Stimulated activated CD8-positive, alpha-beta memory T cell treated with anti-CD3 and anti-CD28 coated beads, Interleukin-4, amount 100 ng/mL, for 48 hours (primary cell): ENCODE measurements around the gene SNX10.

Experiments used
- DNase-seq: peaks from one replicate; pipeline ENCODE4 v3.0.0-alpha.2; 2020

SNX10 gene

DNA sequence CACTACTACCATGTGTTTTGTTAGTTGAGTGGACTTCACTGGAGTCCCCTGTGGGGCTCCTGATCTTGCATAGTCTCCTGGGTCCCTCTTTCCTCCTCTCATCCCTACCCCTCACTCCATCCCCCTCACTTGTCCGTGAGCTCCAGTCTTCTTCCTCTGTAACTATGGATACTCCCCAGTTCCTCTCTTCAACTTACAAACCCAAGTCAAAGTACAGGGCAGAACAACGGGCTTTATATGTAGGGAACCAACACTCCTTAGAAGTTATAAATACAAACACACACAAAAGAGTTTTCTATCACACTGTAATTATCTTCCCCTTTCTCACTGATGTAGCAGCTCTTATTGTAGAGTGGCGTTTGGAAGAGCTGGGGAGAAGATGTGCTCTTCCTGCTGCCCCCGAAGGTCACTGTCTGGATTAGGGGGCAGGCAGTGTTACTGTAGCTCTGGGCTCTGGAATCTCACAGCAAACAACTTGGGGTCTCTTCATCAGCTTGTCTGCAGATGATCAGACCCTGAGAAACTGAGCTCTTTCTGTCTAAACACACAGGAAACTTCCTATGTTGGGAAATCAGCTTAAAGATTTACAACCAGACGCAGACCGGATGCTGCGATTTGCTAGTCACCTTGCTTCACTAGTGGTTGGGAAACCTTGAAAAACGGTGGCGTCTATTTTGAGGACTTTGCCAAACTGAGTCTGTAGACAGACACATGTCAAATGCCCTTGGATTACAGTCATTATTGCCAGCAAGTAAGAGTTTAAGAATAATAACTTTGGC is 13.6 kb downstream of the SNX10 start:
- no peak for DNase-seq

DNA sequence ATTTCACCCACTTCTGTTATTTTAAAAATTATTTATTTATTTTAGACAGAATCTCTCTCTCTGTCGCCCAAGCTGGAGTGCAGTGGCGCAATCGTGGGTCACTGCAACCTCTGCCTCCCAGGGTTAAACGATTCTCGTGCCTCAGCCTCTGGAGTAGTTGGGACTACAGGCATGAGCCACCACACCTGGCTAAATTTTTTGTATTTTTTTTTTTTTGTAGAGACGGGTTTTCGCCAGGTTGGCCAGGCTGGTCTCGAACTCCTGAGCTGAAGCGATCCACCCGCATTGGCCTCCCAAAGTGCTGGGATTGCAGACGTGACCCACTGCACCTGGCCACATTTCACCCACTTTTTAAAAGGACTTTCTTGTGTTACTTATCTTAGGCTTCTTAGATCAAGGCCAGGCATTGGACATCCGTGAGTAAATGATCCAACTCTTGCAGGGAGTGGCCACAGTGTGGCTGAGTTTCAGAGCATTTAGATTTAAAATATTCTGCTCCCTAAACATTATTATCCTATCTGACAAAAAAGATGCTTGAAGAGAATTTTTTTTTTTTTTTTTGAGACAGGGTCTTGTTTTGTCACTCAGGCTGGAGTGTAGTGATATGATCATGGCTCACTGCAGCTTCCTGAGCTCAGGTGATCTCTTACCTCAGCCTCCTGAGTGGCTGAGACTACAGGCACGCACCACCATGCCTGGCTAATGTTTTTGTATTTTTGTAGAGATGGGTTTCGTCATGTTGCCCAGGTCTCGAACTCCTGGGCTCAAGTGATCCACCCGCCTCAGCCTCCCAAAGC is 14.4 kb downstream of the SNX10 start:
- no peak for DNase-seq

DNA sequence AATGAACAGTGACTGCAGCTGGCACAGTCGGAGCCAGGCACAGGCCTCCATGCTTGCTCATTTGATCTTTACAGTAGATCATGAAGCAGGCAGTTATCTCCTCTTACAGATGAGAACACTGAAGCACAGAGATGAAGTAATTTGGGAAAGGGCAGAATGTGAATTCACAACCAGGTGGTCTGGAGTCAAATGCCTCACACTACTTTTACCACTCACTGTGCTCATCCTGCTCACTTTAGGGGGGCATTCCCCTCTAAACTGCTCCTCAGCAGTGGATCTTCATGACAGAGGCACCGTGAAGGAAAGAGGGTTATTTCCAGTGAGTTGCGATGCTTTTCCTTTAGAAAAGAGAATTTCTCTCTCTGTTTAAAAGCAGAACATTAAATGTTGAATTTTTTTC is 15.1 kb downstream of the SNX10 start:
- no peak for DNase-seq

DNA sequence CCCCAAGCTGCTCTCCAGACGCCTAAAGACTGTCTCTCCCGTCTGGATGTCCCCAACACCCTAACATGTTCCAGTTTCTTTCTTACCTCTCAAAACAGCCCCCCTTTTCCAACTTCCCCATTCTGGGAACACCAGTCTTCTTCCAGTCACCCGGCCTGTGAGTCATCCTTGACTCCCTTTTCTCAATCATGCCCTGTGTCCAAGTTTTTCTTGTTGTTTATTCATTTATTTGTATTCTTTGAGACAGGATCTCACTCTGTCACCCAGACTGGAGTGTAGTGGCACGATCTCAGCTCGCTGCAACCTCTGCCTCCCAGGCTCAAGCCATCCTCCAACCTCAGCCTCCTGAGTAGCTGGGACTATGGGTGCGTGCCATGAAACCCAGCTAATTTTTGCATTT is 15.6 kb downstream of the SNX10 start:
- DNase-seq: no peak

DNA sequence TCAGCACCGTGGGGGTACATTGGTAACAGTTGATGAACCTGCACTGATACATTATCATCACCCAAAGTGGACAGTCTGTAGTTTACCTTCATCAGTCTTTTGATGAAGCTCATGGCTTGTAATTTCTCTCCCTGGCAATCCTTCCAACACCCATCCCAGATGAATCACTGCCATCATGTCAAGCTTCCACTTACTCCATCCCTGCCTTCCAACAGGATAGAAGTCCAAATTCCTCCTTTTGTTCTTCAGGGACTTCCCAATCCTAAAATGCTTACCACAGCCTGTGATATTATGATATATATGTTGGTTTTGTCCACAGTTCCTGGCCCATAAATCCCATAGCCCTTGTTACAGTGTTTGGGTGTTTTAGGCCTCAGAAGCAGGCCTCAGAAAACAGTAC is 16.1 kb downstream of the SNX10 start:
- no peak for DNase-seq

DNA sequence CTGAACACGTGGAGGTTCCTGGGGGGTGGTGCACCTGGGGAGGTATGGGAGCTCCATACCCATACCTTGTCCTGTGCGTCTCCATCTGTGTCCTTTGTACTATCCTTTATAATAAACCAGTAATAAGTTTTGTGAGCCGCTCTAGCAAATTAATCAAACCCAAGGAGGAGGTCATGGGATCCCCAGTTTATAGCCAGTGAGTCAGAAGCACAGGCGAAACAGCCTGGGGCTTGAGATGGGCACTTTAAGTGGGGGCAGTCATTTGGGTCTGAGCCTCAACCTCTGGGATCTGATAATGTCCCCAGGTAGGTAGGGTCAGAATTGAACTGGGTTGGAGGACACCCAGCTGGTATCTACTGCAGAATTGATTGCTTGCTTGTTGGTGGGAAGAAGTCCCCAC is 16.9 kb downstream of the SNX10 start:
- no peak for DNase-seq

DNA sequence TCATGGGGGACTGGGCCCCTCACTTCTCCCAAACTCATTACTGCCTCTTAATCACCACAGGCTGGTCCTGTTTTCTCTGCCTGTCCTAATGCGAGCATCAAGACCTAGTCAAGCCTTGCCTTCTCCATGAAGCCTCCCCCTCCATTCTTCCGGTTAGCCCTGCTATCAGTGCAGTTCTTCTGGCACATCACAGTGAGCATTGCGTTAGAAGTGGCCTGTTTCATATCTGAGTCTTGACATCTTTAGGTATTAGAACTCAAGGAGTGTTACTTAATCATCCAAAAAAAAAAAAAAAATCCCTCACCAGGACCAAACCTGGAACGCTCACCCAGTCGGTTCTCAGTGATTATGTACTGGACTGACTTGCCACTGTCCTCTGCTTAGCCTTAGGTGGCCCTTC is 17.4 kb downstream of the SNX10 start:
- no peak for DNase-seq

DNA sequence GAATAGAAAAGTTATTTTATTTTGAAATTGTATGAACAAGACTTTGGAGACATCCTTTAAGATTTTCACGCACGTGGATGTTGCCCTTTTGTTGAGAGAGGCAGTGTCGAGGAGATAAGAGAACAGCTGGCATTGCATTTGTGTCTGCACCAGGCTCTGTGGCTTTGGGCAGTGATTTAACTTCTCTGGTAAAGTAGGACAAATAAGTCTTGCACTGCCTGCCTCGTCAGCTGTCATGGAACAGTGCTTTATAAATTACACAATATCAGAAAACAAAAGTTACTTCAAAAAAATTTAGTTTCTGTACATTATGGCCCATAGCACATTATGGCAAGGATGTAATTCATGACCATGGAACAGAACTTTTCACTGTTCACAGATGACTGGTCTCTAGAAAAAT is 20.1 kb downstream of the SNX10 start:
- DNase-seq: no peak

DNA sequence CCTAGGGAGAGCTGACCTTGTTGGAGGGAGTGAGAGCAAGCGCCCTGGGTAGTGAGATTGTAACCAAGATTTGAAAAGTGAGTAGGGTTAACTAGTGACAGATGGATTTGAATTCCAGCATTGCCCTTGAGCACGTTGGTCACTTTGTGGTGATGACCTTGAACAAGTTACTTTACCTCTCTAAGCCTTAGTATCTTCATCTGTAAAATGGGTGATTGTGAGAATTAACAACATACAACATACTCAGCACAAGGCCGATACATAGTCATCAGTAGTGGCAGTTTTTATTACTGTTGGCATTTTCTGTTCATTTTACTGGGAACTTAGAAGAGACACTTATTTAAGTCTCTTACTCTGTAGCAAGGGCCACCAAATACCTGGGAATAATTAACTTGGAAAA is 25.5 kb downstream of the SNX10 start:
- DNase-seq: no peak

DNA sequence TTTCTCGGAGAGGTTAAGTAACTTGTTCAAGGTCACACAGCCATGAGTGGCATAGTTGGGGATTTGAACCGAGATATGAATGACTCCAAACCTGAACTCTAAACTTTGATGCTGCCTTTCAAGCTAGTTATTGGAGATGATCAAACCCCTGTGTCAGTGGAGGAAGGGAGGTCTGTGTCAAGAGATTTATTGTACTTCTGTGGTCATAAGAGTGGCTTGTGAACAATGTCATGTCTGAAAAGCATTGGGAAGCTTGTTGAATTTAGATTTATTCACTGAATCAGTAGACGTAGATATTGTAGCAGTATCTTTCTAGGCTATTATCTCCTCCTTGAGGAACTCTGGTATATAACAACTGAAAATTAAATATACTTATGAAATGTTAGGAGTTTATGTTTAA is 27.3 kb downstream of the SNX10 start:
- DNase-seq: no peak

DNA sequence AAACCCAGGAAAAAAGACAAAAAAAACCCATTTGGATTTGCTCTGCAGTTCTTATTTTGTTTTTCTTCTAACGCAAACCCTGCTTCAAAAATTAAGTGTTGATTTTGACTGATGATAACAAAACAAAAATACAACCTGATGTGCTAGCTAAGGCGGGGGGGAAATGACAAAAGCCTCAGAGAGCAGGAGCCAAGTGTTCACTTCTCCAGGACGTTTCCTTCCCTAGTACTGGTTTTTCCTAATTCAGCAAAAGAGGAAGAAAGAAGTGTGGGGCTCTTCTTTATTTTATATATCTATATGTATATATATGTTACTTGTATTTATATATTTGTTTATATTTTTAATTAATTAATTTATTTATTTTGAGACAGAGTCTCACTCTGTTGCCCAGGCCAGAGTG is 28.0 kb downstream of the SNX10 start:
- DNase-seq: no peak

DNA sequence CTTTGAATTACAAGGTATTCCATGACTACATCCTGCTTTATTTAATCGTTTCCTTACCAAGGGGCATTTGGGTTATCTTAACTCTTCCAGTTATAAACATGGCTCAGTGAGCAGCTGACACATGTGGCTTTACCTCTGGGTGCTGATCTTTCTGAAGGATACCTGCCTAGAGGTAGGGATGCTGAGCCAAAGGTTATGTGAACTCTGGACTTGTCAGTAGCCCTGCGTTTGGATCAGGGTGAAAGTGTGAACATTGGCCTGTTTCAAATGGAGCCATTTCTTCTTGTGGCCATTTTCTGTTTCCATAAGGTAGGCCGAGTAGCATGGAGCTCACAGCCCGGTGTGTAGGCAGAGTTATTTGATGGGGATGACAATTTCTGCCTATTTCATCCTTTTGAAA is 29.2 kb downstream of the SNX10 start:
- no peak for DNase-seq

DNA sequence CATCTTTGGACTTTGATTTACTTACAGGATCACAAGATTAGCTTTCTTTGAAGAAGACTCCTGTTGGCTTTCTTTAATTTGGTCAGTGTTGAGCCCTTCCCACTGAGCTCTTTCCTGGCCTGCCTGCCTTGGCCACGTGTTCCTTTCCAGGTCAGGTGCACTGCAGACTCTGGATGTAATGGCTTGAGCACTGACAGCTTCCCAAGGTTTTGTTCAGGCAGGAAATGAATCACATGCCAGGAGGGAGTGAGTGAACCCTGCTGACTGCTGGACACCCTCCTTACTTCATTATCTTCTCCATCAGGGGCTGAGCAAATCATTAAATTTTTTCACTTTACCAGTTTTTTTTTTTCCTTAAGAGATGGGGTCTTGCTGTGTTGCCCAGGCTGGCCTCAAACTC is 29.8 kb downstream of the SNX10 start:
- no peak for DNase-seq

DNA sequence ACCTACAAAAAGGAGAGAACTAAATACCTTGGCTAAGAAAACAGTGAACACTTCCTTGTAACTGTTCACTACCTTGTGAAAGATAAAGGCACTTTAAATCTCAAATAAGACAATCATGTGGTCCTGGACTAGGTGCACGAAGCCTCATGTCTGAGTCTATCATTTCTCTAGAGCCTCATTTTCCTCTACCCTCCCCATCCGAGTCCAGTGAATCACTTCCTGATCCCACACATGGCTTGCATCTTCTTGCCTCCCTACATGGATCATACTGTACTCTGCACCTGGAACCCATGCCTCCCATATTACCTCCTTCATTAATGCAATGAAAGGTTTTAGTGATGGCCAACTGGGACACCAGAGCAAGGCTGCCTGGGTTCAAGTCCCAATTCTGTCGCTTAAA is 34.5 kb downstream of the SNX10 start:
- DNase-seq: no peak

DNA sequence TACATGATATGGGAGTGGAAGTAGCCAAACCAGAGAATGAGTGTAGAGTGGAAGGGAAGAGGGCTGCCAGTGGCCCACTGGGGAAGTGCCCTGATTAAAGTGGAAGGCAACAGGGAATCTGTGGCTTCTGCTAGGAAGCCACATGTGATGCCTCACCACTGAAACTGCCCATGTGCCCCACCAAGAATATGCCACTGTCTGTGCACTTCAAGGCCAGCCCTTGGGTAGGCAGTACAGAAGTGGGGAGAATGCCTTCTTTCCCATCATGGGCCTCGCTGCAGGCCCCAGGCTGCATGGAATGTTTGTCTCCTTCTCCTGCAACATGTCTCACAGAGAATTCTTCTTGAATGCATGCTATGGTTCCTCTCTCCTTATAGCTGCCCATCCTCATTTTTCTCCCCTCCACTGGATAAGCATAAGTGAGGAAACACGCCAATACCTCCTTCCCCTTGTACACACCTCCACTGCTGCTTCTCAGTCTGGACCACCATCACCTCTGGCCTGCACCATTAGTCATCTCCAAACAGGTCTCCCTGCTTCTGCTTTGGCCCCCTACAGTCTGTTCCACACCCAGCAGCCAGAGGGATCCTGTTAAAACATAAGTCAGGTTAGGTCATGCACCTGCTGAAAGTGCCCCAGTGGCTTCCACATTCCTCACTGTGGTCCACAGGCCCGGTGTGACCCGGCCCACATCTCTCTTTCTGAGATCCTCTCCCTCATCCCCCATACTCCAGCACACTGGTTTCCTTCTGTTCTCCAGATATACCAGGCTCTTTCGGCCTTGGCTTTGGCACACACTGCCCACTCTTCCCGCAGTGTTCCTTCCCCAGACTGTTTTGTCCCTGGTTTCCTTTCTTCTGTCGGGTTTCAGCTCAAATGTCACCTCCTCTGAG is 37.1 kb downstream of the SNX10 start:
- DNase-seq: no peak

DNA sequence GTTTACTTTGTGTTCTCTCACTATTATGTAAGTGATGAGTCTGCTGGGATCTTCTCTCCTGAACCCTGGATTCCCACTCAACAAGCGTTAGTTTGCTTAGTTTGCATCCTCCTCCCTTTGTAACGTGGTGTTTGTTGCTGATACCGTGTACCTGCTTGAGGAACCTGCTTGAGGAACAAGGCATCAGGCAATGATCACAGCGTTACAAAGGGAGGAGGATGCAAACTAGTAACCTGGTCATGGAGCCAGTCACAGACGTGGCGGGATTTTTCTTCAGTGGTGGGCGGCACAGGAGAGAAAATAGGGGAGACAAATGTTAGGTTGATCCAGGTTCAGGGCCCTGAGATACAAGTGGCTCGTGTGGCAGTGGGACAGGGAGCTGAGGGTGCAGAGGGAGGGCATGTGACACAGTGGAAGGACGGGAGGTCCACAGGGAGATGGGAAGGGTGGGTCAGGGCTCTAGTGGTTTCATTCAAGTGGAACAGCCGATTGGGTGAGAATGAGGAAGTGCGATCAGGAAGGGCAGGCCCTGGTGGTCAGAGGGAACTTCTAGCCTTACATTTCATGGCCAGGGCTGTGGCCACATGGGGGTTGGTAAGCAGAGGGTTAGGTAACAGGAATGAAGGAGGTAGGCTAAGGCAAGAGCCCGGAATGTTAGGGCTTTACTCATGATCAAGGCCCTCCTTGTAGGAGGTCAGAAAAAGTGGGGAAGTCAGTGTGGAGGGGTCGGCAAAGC is 38.0 kb downstream of the SNX10 start:
- DNase-seq: no peak

DNA sequence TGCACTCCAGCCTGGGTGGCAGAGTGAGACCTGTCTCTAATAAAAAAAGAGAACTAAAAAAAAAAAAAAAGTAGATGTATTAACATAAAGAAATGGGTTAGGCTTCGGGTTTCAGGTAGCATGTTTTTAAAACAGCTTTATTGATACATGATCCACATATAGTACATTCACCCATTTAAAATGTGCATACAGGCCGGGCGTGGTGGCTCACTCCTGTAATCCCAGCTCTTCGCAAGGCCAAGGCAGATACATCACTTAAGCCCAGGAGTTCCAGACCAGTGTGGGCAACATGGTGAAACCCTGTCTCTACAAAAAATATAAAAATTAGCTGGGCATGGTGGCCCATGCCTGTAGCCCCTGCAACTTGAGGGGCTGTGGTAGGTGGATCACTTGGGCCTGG is 39.5 kb downstream of the SNX10 start:
- DNase-seq: no peak

DNA sequence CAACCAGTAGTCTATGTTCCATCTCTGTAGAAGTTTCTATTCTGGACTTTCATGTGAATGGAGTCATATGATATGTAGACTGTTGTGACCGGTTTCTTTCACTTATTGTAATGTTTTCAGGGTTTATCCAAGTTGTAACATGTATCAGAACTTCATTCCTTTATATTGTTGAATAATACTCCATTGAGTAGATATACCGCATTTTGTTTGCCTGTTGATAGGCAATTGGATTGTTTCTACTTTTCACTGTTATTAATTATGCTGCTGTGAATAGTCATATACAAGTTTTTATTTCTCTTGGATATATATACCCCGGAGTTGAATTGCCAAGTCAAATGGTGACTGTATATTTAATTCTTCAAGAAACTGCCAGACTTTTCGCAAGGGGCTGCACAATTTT is 40.1 kb downstream of the SNX10 start:
- DNase-seq: no peak

DNA sequence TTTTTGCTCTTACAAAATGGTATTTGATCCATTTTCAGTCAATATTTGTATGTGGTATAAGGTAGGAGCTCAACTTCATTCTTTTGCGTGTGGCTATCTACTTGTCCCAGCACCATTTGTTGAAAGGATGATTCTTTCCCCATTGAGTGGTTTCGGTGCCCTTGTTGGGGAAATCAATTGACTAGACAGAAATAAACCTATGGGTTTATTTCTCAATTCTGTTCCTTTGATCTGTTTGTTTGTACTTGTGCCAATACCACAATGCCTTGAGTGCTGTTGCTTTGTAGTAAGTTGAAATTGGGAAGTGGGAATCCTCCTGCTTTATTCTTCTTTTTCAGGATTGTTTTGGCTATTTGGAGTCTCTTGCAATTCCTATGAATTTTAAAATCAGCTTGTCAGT is 41.0 kb downstream of the SNX10 start:
- no peak for DNase-seq

DNA sequence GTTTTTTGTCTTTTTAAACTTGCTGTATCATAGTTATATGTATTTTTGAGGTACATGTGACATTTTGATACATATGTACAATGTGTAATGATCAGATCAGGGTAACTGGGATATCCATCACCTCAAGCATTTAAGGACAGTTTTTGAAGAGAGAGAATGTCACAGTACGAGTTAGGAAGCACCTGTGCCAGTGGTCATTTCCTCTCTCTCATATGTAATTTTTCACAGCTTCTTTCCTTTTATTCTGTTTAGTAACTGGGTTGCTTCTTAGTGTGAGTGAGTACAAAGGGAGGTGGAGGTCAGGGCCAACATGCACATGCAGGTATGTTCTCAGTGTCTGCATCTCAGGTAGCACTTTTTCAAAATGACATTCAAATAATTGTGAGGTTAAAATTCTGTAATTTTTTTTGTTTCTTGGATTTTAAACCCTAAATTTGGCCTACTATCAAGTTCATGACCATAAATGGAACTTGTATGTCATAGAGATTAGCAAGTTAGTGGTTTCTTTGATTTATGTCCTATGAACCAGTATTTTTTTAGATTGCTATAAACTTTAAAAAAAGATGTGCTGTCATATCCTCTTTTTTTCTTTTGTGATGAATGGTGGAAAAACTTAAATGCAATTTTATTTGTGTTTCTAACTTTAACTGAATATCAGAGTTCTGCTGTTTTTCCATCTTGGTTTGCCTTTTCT is 42.7 kb downstream of the SNX10 start:
- no peak for DNase-seq

DNA sequence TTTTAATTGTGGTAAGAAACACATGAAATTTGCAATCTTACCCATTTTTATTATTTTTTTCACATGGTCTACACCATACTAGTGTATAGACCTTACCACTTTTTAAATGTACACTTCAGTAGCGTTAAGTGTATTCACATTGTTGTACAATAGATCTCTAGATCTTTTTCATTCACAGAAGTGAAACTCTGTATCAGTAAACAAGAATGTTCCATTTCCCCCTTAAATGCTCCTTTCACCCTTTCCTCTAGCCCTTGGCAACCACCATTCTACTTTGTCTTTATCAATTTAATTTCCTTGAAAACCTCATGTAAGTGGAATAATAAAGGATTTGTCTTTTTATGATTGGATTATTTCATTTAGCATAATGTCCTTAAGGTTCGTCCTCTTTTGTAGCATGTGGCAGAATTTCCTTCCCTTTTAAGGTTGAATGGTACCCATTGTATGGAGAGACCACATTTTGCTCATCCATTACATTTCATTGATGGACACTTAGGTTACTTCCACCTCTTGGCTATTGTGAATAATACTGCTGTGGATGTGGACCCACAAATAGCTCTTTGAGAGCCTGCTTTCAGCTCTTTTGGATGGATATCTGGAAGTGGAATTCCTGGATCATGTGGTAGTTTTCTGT is 45.7 kb downstream of the SNX10 start:
- DNase-seq: no peak
